ENCODE measurements around the gene KCNE4.
"Not testable (repeated sequence)": the region's sequence is repeated elsewhere in the genome, so short reads cannot be mapped to it uniquely, and the experiment has no call there.

The KCNE4 gene

DNA sequence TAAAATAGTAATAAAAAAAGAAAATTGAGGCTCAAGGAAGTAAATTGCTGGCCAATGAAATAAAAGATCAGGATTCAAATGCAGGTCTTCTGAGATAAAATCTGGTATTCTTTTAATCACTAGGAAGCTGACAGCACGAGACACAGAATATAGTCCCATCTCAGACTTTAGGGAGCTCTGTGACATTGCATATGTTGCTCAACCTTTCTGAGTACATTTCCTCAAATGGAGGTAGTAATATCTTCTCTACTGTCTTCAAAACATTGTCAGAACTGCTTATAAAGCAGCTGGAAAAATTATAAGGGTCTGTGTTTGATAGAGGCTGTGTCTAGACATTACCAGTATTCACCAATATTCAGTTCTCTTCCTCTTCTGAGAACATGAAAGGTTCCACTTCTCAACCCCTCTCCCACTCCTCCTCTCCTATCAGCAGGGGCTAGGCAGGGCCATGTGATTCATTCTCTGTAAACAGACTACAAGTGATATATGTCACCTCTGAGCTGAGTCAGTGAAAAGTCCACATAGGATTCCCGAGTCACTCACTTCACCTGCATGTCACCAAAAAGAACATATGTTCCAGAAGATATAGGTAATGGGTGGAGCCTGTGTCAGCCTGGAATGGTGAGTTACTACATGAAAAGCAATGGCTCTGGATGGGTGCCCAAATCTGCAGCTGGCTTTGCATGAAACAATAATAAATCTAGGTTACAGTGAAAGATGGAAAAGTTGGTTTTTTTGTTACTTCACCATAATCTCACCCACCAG, 7.1 kb downstream of the KCNE4 start:
- DNase-seq (ENCODE audit: low spot score): no peak

DNA sequence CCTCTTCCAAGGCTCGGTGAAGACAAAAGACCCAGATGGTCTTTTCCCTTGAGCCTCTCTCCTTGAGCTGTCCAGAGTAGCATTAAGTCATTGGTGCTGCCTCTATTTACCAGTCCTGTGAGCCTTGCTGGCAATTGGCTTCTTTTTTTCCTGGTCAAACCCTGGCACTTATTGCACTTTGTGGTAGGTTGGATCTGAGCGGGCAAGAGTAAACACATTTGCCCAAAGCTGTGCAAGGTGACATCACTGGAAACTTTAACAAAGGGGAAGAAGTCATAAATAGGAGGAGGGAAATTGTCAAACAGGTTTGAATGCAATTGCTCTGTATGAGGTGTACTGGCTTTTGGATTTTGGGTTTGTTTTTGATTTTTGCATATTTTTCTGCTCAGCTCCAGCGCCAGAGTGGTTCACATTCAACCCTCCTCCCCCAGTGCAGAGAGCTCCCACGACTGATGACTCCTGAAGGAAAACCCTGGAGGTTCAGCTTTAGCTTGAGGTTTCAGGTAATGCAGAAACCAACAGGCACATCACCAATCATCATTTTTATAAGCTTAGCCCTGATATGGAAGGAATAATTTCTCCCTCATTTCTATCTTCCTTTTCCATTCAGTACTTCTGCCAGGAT, 8.3 kb downstream of the KCNE4 start:
- DNase-seq (ENCODE audit: low spot score): no peak

DNA sequence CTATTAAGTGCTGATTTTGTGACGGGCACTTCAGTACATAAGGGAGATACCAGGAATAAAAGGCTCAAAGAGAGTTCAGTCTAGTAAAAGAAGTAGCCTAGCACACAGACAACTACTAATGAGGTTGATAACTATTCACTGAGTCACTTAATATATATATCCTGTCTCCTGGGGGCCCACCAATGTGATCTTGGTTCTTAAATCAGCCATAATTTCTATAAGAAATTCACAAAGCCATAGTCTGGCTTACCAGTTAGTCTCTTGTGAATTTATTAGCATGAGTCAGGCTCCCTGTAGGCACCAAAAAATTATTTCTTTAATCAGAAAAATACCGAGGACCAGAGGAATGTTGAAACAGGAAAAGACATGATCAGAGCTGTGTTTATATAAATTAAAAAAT, 10.4 kb downstream of the KCNE4 start:
- DNase-seq (ENCODE audit: low spot score): no peak

DNA sequence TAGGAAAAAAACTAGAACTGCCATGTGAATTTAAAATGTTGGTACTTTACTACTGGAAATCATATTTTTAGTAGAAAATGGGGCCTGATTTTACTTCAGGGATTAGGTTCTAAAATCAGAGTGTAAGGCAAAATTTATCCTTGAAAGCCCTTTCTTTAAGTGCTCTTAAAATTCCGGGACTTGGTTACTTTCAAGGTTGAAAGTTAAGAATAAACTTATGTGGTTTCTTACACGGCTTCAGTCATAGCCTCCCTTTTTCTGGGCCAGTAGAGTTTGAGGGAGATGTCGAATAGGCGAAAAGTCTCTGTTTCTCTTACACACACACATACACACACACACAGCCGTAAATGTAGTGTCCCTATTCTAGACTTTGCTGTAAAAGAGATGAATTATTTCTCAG, 13.1 kb downstream of the KCNE4 start:
- no peak for DNase-seq (ENCODE audit: low spot score)

DNA sequence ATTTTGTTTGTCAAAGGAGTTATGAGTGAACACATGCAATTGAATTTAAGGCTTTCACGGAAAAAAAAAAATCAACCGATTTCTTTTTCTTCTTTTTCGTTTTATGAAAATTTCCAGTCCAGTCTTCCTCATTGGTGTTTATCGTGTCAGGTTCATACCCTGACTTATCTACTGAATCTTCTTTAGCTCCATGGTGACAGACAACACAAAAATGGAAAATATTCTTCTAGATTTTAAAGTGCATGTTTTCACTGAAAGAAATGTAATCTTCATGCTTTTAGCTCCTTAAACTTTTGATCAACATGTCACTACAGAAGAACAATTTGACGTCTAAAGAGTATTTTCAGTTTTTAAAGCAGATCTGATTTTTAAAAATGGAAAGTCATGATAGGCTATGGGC, 14.7 kb downstream of the KCNE4 start:
- DNase-seq (ENCODE audit: low spot score): no peak

DNA sequence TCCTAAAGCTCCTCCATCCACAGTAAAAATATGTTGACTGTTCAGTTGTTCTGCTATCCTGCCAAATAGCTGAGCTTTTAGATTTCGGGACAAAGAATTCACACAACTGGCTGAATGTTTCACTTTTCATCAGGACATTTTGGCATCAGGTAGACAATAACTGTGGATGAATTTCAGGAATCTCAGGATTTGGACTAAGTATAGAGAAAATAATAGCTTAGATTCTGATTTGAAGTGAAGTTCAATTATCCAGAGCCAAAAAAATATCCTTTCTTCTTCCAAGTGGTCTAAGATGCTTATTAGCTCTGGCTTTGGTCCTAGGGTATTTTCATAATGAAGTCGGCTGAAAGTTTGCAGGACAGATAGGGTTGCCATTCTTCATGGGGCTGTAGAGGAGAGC, 16.1 kb downstream of the KCNE4 start:
- no peak for DNase-seq (ENCODE audit: low spot score)

DNA sequence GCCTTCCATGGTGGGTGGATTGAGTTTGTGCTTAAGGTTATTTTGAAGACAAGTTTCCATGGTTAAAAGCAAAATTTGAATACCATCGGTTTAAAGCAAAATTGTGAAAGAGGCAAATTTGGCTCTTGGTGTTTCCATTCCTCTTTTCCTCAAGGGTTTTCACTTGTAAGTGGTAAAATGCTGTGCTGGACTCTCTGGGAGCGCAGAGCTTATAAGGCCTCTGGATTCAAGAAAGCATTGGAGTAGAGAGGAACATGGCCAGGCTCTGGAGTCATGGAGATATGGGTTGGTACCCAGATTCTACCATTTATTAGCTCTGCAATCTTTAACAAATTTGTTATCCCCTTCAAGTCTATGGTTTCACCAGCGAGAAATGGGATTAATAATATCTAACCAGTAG, 17.5 kb downstream of the KCNE4 start:
- DNase-seq (ENCODE audit: low spot score): no peak

DNA sequence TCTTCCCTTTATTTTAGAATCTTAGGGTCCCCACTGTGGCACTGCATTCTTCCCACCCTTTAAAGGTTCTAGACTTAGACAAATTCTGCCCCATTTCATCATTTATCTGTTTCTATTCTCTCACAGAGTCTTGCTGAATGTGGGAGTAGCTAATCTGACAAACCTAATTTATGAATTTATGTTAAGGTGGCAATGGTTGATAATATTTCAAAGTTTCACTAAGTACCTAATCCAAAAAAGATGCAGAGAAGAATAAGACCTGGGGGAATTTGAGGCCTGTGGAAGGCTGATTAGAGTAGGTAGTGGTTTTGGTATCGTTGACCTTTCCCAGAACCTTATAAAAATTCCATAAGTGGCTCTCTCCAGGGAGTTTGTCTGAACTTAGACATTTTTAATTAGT, 18.0 kb downstream of the KCNE4 start:
- no peak for DNase-seq (ENCODE audit: low spot score)

DNA sequence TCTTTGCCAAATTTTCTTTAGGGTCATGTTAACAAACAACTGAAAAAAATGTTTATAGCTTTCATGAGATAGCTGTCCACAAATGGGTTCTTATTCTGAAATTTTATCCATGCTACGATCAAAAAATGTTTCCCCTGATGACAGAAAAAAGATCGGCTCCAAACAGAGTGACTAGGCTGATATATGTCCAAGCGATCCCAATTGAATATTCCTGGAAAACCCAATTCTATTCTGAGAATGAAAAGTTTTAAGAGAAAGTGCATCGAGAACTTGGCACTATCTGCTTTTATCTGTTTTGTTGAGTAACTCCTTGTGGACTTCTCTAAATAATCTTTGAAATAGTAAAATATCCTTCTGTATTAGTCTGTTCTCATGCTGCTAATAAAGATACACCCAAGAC, 19.1 kb downstream of the KCNE4 start:
- DNase-seq (ENCODE audit: low spot score): no peak

DNA sequence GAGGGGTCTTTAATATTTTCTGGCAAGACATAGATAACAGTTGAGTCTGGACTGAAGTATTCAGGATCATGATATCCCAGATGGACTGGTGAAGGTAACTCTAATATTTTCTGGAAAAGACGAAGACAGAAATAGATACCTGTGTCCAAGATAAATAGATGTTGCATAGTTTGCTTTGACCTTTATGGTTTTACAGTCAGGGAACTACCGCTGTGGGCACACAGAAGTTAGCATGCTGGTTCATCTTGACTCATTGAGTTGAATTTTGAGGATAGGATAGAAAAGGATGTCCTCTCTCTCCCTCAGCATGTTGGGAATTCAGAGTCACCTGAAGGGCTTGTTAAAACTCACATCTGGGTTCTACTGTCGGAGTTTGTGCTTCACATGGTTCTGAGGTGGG, 20.8 kb downstream of the KCNE4 start:
- DNase-seq (ENCODE audit: low spot score): no peak

DNA sequence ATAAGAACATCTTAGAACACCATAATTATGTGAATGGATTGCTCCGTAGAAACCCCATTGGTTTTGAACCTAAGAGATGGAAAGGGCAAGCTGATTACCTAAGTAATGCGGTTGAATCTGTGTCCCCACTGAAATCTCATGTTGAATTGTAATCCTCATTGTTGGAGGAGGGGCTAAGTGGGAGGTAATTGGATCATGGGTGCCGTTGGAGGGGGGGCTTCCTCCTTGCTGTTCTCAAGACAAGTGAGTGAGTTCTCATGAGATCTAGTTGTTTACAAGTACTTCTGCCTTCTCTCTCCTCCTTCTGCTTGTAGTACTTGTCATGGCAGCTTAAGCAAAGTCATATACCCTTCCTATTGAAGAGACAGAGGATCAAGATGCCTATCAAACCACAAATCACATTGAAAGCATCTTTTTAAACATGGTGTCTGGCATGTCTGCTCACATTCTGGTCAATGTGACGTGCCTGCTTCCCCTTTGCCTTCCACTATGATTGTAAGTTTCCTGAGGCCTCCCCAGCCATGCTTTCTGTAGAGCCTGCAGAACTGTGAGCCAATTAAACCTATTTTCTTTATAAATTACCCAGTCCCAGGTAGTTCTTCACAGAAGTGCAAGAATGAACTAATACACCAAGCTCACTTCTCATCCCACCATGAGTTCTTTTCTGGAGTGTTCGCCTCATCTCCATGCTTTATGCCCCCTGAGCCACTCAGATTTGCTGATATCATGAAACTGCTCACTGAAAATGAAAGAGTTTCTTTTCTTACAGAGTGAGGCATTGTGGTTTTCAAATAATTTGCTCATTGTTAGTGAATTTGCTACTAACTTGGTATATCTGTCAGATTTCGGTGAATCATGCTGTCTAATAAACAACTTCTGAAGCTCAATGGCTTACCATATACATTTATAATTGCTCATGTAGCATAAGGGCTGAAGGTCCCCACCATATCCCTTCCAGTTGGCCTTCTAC, 23.6 kb downstream of the KCNE4 start:
- no peak for DNase-seq (ENCODE audit: low spot score)

DNA sequence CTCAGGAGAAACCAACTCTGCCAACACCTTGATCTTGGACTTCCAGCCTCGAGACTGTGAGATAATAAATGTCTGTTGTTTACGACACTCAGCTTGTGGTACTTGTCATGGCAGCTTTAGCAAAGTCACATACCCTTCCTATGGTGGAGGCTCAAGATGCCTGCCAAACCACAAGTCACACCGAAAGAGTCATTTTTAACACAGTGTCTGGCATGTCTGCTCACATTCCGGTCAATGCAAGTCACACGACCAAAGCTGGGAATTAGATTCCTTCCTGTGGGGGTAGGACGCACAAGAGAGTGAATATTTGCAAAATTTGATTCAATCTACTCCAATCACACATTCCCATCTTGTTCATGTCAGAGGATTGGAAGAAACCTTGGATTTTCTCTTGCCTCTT, 24.6 kb downstream of the KCNE4 start:
- no peak for DNase-seq (ENCODE audit: low spot score)

DNA sequence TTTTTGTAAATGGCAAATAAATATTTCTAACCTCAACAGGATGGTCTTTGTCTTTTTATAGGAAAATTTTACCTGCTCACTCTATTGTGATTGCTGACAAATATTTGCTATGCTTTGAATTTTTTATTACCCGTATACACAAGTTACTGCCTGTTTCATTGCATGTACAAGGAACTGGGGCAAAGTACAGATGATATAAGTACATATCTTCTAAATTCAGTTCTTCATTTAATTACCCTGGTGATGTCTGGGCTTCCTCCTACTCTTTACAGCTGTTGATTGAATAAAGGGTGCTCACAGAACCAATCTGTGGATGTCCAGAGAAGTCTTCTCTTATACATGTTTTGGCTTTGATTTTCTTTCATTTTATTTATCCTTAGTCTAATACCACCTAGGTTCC, 26.5 kb downstream of the KCNE4 start:
- no peak for DNase-seq (ENCODE audit: low spot score)

DNA sequence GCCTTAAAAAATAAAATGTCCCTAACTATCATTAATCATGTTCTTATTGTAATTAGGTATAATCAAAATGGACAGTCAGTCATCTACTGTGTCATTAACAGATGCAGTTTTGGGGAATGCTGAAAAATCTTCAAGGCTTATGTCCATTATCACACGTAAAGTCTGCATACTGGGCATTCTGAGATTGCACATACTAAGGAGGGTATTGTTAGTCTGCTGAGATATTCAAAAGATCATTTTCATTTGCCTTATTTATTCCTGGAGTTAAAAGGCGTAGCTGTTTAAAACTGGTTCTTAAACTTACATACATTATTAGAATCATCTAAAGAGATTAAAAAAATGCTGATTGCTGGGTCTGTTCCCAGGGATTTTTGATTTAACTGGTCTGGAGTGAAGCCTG, 27.4 kb downstream of the KCNE4 start:
- DNase-seq (ENCODE audit: low spot score): no peak

DNA sequence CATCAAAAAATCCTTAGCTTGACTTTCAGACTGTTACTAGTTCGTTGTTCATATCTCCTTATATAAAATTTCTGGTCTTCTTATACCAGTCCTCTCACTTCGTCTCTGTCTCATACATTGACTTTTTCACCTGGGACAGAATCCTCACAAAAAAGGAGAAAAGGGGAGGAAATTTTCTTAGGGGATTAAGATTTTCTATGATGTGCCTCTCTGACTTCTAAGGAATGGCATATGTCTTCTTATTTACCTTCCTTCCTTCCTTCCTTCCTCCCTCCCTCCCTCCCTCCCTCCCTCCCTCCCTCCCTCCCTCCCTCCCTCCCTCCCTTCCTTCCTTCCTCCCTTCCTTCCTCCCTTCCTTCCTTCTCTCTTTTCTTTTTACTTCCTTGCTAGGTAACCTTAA, 27.9 kb downstream of the KCNE4 start:
- DNase-seq (ENCODE audit: low spot score): no peak

DNA sequence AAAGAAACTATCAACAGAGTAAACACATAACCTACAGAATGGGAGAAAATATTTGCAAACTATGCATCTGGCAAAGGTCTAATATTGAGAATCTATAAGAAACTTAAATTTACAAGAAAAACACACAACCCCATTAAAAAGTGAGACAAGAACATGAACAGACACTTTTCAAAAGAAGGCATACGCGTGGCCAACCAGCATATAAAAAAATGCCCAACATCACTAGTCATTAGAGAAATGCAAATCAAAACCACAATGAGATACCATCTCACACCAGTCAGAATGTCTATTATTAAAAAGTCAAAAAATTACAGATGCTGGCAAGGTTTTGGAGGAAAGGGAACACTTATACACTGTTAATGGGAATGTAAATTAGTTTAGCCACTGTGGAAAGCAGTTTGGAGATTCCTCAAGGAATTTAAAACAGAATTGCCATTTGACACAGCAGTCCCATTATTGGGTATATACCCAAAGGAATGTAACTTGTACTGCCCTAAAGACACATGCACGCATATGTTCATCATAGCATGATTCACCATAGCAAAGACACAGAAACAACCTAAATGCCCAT, 28.9 kb downstream of the KCNE4 start:
- not testable (repeated sequence) for DNase-seq (ENCODE audit: low spot score)

DNA sequence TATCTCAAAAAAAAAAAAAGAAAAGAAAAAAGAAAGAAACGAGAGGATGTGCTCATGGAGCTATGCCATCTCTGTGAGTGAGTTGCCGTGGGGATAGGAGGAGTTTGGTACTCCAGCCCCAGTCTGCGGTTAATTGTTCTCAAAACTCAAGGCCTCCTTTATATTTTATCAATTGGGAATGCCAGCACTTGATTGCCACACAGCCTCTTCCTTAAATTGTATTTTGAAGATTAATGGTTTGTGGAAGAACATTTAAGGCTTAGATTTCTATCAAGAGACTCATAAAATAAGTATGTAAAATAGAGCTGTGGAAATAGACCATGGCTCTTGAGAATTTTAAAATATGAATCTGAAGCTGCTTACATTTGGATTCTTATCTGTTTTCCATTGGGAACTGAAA, 29.8 kb downstream of the KCNE4 start:
- no peak for DNase-seq (ENCODE audit: low spot score)

DNA sequence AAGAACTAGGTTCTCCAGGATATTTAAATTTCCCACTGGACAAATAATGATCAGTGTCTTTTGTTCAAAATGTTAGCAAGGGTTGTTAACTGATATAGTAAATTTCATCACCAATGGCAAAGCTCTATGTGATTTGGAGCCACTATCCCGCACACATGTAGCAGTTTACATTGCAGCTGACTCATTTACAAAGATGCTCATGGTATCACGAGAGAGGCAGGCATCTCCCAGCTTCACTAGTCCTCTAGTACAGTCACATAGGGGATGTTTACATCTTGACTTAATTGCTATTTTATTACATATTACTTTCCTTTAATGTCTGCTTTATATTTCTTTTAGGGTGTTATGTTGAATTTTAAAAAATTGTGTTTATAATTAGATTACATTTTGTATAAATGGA, 30.7 kb downstream of the KCNE4 start:
- no peak for DNase-seq (ENCODE audit: low spot score)

DNA sequence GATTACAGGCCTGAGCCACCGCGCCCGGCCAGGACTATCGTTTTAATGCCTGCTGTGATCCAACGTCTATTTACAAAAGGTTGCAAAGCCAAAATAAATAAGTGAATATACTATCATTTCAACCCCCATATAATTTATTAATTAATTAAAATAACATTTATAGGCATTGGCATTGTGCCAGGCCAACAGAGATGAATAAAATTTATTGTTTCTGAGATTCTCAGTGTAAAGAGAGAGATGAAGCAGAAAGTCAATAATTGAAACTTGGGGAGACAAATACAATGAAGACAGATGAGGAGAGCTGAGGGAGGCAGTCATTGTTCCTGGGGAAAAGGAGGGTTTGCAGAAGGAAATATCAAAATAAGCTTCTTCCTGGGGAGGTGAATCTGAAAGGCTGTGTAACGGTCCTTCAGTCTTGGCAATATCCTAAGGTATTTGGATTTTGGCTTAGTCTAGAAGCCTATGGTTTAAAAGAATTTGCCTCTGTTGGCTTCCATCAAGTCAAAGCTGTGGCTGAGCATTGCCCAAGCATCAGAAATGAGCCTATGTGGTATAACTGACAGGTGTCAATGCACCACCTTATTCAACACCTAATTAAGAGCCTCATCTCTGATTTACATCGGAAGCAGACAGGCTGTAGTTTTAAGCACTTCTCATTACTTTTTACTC, 31.5 kb downstream of the KCNE4 start:
- no peak for DNase-seq (ENCODE audit: low spot score)

DNA sequence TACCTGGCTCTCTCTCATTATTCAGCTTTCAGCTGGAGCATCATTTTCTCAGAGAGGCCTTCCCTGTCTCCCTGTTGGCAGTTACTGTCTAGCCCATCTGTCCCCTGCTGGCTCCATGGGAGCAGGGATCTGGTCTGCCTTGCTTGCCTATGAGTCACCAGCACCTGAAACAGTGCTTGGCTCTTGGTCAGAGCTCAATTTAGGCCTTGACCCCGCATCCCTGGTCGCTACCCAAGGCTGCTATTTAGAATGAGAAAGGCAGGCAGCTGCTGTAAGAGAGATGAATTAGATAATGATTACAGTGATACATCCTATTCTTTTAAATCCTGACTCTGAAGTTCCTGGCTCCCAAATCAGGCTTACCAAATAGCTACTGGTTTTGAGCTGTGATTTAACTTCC, 32.9 kb downstream of the KCNE4 start:
- no peak for DNase-seq (ENCODE audit: low spot score)

DNA sequence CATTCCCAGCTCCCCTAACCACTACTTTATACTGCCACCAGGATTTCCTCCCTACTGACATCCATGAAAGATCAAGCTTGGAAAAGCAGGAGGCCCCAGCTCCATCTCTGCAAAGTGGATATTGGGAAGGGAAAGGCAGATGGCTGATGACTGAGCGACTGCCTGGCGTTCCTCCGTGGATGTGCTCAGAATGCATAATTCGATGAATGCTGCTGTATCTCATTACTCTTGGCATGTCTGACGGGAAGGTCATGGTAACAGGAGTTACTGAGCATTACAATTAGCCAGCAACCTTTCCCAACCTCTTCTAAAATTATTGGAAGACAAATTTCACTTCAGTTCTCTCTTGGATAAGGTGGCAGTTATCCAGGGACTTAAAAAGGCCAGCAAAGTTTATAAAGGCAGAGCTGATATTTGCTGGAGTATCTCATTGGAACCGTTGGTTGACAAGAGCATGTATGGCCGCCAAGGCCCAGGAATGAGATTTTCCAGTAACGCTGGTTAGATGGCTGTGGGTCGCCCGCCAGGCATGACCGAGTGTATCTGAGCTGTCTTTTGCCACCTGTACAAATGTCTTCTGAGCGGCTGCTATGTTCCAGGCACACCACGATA, 34.5 kb downstream of the KCNE4 start:
- DNase-seq (ENCODE audit: low spot score): no peak

DNA sequence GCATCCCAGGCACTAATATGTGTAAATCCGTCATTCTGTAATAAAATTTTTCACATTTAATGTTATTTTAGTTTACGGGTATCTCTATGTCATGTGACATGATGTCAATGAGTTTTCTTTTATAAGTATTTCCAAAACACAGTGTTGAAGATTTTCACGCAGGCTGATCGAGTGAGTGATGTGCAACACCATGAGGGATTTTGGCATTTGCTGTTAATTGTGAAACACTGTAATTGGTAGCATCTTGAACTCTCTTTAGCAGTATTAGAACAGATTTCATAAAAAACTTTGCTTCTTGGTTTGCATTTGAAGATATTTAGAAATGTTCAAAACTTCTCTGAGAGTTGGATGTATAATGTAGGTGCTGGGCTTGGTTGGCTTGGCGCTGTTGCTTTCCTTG, 35.5 kb downstream of the KCNE4 start:
- no peak for DNase-seq (ENCODE audit: low spot score)
